HepG2 (cell line): ENCODE measurements around the gene TREML1. TPM values are rescaled to one million over a fixed set of nuclear protein-coding genes. Genes with fewer than 3 reads are reported as not detected.

Experiments
- ATAC-seq: fragments of 200-7000 bp; cut with Tn5 transposase; 3 replicates; pipeline ENCODE4 v1.9.1; 2020; ENCODE audit warnings: mild to moderate bottlenecking, moderate library complexity
- BruUV-seq: library from RNA; stranded (reverse); fragments of 400-500 nt; replicated peaks from 2 replicates; lab custom pipeline; 2021; lab: Mats Ljungman, UMichigan
- CTCF ChIA-PET: fragments of 300-600 bp; formaldehyde crosslinking; extraction: SDS; loops from one replicate; lab custom pipeline; 2021; ENCODE audit warnings: low total read pairs, inconsistent platforms, low intra/inter-chr PET ratio; lab: Yijun Ruan, JAX
- POLR2A ChIA-PET: fragments of 350-600 bp; sonication (Branson Sonifier 250); formaldehyde crosslinking; loops from one replicate; lab custom pipeline; 2020; ENCODE audit warnings: antibody characterized with exemption, inconsistent platforms; lab: Yijun Ruan, JAX
- DNase-seq: peaks from one replicate; pipeline ENCODE4 v3.0.0-alpha.2; 2015; ENCODE audit warnings: low spot score
- FAIRE-seq: peaks from 3 replicates; lab custom pipeline; 2011; peaks lifted over from hg19 to GRCh38; lab: Jason Lieb, UNC
- H2AFZ ChIP-seq: one replicate; pipeline ENCODE4 v1.6.1; 2011; ENCODE audit warnings: low read length, inconsistent platforms
- H3K27ac ChIP-seq: fragments of 300-600 bp; 3 replicates; pipeline ENCODE4 v1.8.0; 2011; ENCODE audit warnings: mixed run types, mild to moderate bottlenecking, mixed read lengths, low read length, inconsistent platforms; ENCODE audit not compliant: insufficient read depth; ENCODE audit errors: extremely low read length
- H3K27me3 ChIP-seq, 2 experiments: fragments of 200-600 bp in 1 of 2; 2 replicates in 1 of 2; 3 replicates in 1 of 2; pipeline versions ENCODE4 v1.6.0 to v1.8.0; 2011; ENCODE audit warnings: low read length in 2 of 2, mild to moderate bottlenecking in 2 of 2, moderate library complexity in 2 of 2, inconsistent platforms in 1 of 2; ENCODE audit not compliant: insufficient read depth in 2 of 2, control insufficient read depth in 1 of 2
- H3K36me3 ChIP-seq, 2 experiments: fragments of 200-600 bp in 1 of 2; replicated peaks in 1 of 2; 2 replicates in 1 of 2; 3 replicates in 1 of 2; pipeline versions ENCODE4 v1.5.1 to v1.8.0; 2011; ENCODE audit warnings: low read length in 2 of 2, inconsistent platforms in 1 of 2; ENCODE audit not compliant: insufficient read depth in 2 of 2, control insufficient read depth in 1 of 2
- H3K4me1 ChIP-seq: 2 replicates; pipeline ENCODE4 v1.5.1; 2012; ENCODE audit warnings: low read length, inconsistent platforms; ENCODE audit not compliant: insufficient read depth
- H3K4me2 ChIP-seq: 2 replicates; pipeline ENCODE4 v1.6.0; 2011; ENCODE audit warnings: low read depth, low read length, inconsistent platforms
- H3K4me3 ChIP-seq, 3 experiments: fragments of 200-600 bp in 1 of 3; sonication (generic), shearing (Covaris generic) in 1 of 3; replicated peaks in 1 of 3; 2 replicates each; pipeline ENCODE4 v1.5.1; 2011 to 2016; ENCODE audit warnings: low read length in 3 of 3, inconsistent platforms in 2 of 3, low read depth in 2 of 3, mild to moderate bottlenecking in 2 of 3, control low read depth in 1 of 3, mixed read lengths in 1 of 3; ENCODE audit not compliant: insufficient read depth in 1 of 3
- H3K79me2 ChIP-seq: one replicate; pipeline ENCODE4 v1.6.1; 2011; ENCODE audit warnings: low read length, inconsistent platforms; ENCODE audit not compliant: insufficient read depth
- H3K9ac ChIP-seq: 2 replicates; pipeline ENCODE4 v1.6.0; 2011; ENCODE audit warnings: mild to moderate bottlenecking, low read depth, low read length, inconsistent platforms; ENCODE audit not compliant: insufficient read depth
- H3K9me3 ChIP-seq: 2 replicates; pipeline ENCODE4 v1.5.1; 2012; ENCODE audit warnings: mild to moderate bottlenecking, low read length
- H4K20me1 ChIP-seq: 2 replicates; pipeline ENCODE4 v1.6.0; 2011; ENCODE audit warnings: inconsistent platforms, mild to moderate bottlenecking, low read length, moderate library complexity; ENCODE audit not compliant: insufficient read depth
- GTF3A ChIP-seq: sonication (generic); formaldehyde crosslinking; conservative IDR thresholded peaks from 2 replicates; pipeline ENCODE4 v1.4.0; 2020; ENCODE audit warnings: mild to moderate bottlenecking, missing genetic modification reagents
- MAF1 ChIP-seq: sonication (generic); formaldehyde crosslinking; IDR thresholded peaks from 2 replicates; pipeline ENCODE4 v1.5.0; 2020; ENCODE audit warnings: missing genetic modification reagents, borderline replicate concordance
- MEIS1 ChIP-seq: sonication (generic); formaldehyde crosslinking; IDR thresholded peaks from 2 replicates; pipeline ENCODE4 v1.9.0; 2021; ENCODE audit warnings: mild to moderate bottlenecking, missing genetic modification reagents, moderate library complexity, borderline replicate concordance
- PHB2 ChIP-seq: fragments of 450-650 bp; IDR thresholded peaks from 2 replicates; pipeline ENCODE4 v1.6.1; 2018; ENCODE audit not compliant: partially characterized antibody
- SIX4 ChIP-seq: sonication (generic); formaldehyde crosslinking; IDR thresholded peaks from 2 replicates; pipeline ENCODE4 v1.4.0; 2020; ENCODE audit warnings: missing genetic modification reagents
- TCF12 ChIP-seq, 2 experiments: fragments of 450-650 bp in 1 of 2; sonication (generic) in 1 of 2; formaldehyde crosslinking in 1 of 2; IDR thresholded peaks; 2 replicates each; pipeline versions ENCODE4 v1.6.1 to v1.8.0; 2017 to 2022; ENCODE audit warnings: antibody characterized with exemption in 1 of 2, mild to moderate bottlenecking in 1 of 2, missing genetic modification reagents in 1 of 2, moderate library complexity in 1 of 2
- TCF7 ChIP-seq: sonication (generic); IDR thresholded peaks from 2 replicates; pipeline ENCODE4 v1.6.1; 2016; ENCODE audit warnings: antibody characterized with exemption, low read depth
- ZFYVE20 ChIP-seq: sonication (generic); formaldehyde crosslinking; IDR thresholded peaks from 2 replicates; pipeline ENCODE4 v1.8.0; 2023; ENCODE audit warnings: low read depth, mild to moderate bottlenecking, moderate library complexity, missing genetic modification reagents, borderline replicate concordance
- ZNF317 ChIP-seq: sonication (generic); formaldehyde crosslinking; IDR thresholded peaks from 2 replicates; pipeline ENCODE4 v1.5.0; 2020; ENCODE audit warnings: mild to moderate bottlenecking, missing genetic modification reagents
- ZNF674 ChIP-seq: sonication (generic); formaldehyde crosslinking; IDR thresholded peaks from 2 replicates; pipeline ENCODE4 v1.5.0; 2020; ENCODE audit warnings: low read depth, mild to moderate bottlenecking, missing genetic modification reagents
- WGBS: methylation state at CpG from one replicate; pipeline ENCODE4 v1.1.6; 2017; ENCODE audit warnings: low lambda C conversion rate; 5-methylcytosine and 5-hydroxymethylcytosine counted together
- in situ Hi-C: cut with HindIII; loops from 2 replicates; pipeline ENCODE4 v1.10.0; 2017; ENCODE audit warnings: low pct_unique_long_range_greater_than_20kb; ENCODE audit not compliant: extremely low pct_ligation_motif_present
- intact Hi-C: fragments of 100-400 bp; cut with micrococcal nuclease; formaldehyde crosslinking; loops from one replicate; pipeline ENCODE4 v1.10.0; 2022; ENCODE audit not compliant: unreplicated experiment
- polyA plus RNA-seq, 8 experiments: library from polyadenylated mRNA; depleted of rRNA in 3 of 8; stranded (reverse) in 7 of 8; unstranded in 1 of 8; fragments of >200 nt; fragmentation: Illumina TruSeq in 4 of 8; extraction: Trizol in 4 of 8; gene quantifications; 2 replicates each; pipeline versions ENCODE4 v1.2.1 to v1.2.3, GENCODE V29; 2011 to 2016; ENCODE audit warnings: low read depth in 4 of 8, missing spikeins in 1 of 8, mixed read lengths in 1 of 8; ENCODE audit not compliant: insufficient read depth in 1 of 8
- total RNA-seq, 5 experiments: library from RNA; depleted of rRNA; stranded (reverse); fragments of >200 nt; fragmentation: Illumina TruSeq; extraction: Trizol; gene quantifications; 2 replicates each; pipeline ENCODE4 v1.2.3, GENCODE V29; 2016; ENCODE audit warnings: low read depth in 1 of 5
- TF ChIP-seq, protein P1 (sequence below): IDR thresholded peaks from 2 replicates; pipeline ENCODE4 v1.6.1; 2016; ENCODE audit warnings: low read depth
- TF ChIP-seq, protein P2 (sequence below): sonication (generic); formaldehyde crosslinking; IDR thresholded peaks from 2 replicates; pipeline ENCODE4 v1.9.0; 2021; ENCODE audit warnings: missing genetic modification reagents, borderline replicate concordance
- TF ChIP-seq, protein P3 (sequence below): sonication (generic); formaldehyde crosslinking; IDR thresholded peaks from 2 replicates; pipeline ENCODE4 v1.5.0; 2020; ENCODE audit warnings: missing genetic modification reagents, mild to moderate bottlenecking, borderline replicate concordance
- TF ChIP-seq, protein P4 (sequence below): IDR thresholded peaks from 2 replicates; pipeline ENCODE4 v1.6.1; 2016; ENCODE audit warnings: low read depth, borderline replicate concordance
- TF ChIP-seq, protein P5 (sequence below), 2 experiments: sonication (generic) in 1 of 2; formaldehyde crosslinking in 1 of 2; IDR thresholded peaks; 2 replicates each; pipeline versions ENCODE4 v1.5.1 to v1.6.1; 2011 to 2020; ENCODE audit warnings: borderline replicate concordance in 1 of 2, low read depth in 1 of 2, low read length in 1 of 2, mild to moderate bottlenecking in 1 of 2, missing genetic modification reagents in 1 of 2, moderate library complexity in 1 of 2

TREML1 gene
- total and polyA plus RNA-seq, 2 of the 13 experiments (the other 11 are each of a cell fraction or from before 2014, with no cell fraction given), result not detected

DNA sequence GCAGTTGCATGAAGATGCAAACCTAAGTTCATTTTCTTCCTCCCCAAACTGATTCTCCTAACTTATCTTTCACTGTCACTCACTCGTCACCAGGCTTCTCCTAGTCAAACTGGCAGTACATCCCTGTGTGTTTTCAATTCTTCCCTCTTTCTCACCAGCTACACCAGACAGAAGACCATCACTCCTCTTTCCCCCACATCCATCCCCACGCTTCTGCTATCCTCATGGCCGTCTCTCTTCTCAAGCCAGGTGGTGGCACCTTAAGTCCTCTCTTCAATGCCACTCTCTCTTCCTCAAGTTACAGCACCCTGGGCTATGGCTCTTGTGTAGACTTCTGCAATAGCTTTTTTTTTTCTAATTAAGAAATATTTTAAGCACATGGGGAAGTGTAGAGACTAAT lies 23.1 kb upstream of the TREML1 start (continued):
- TF ChIP-seq, protein P1, sequence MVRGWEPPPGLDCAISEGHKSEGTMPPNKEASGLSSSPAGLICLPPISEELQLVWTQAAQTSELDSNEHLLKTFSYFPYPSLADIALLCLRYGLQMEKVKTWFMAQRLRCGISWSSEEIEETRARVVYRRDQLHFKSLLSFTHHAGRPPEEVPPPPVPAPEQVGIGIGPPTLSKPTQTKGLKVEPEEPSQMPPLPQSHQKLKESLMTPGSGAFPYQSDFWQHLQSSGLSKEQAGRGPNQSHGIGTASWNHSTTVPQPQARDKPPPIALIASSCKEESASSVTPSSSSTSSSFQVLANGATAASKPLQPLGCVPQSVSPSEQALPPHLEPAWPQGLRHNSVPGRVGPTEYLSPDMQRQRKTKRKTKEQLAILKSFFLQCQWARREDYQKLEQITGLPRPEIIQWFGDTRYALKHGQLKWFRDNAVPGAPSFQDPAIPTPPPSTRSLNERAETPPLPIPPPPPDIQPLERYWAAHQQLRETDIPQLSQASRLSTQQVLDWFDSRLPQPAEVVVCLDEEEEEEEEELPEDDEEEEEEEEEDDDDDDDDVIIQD (CRISPR knock-in tag), result no peak
- TF ChIP-seq ZNF674 (CRISPR knock-in tag) (no peak), GTF3A (CRISPR knock-in tag) (no peak)
- TF ChIP-seq, protein P2, sequence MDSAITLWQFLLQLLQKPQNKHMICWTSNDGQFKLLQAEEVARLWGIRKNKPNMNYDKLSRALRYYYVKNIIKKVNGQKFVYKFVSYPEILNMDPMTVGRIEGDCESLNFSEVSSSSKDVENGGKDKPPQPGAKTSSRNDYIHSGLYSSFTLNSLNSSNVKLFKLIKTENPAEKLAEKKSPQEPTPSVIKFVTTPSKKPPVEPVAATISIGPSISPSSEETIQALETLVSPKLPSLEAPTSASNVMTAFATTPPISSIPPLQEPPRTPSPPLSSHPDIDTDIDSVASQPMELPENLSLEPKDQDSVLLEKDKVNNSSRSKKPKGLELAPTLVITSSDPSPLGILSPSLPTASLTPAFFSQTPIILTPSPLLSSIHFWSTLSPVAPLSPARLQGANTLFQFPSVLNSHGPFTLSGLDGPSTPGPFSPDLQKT (CRISPR knock-in tag), result no peak

DNA sequence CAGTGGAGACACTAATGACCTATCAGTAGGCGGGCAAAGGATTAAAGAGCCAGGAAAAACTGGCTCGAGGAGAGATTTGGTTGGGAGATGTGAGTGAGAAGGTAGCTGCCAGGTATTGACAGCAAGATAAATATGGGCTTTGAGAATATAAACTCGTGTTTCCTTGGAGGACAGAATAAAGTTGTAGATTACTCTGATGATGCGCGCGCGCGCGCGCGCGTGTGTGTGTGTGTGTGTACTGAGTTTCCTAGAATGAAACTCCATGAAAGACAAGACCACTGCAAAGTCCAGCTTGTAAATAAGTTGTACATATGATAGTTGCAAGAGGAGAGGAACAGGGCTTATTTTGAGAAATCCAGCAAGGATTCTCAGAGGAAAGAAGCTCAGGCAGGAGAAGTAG lies 22.0 kb upstream of the TREML1 start:
- no peak overlapping the region for H2AFZ ChIP-seq
- no peaks in the 10 kb centered on the region for H3K79me2 ChIP-seq
- CTCF ChIA-PET, result no interaction called here
- no peaks in the 10 kb centered on the region for H3K36me3 ChIP-seq
- intact Hi-C loops (no loop called here), in situ Hi-C loops (no loop called here)
- DNase-seq (no peak), FAIRE-seq (no peak), ATAC-seq (no peak)
- H3K9me3 ChIP-seq, result no peaks in the 10 kb centered on the region
- no peak overlapping the region for H3K9ac ChIP-seq
- no peak overlapping the region for H3K27ac ChIP-seq
- H3K27me3 ChIP-seq, result no peaks in the 10 kb centered on the region; a peak in 2 of 5 replicates
- no peaks in the 10 kb centered on the region for H4K20me1 ChIP-seq
- WGBS, result 78% methylated on average over 12 of the region's 12 CpGs
- POLR2A ChIA-PET, result no interaction called here
- BruUV-seq, result no TSS peak
- H3K4me2 ChIP-seq, result no peak overlapping the region
- H3K4me1 ChIP-seq, result peaks cover 11% of the 10 kb centered on the region
- H3K4me3 ChIP-seq, result no peak overlapping the region
- TF ChIP-seq, protein P3, sequence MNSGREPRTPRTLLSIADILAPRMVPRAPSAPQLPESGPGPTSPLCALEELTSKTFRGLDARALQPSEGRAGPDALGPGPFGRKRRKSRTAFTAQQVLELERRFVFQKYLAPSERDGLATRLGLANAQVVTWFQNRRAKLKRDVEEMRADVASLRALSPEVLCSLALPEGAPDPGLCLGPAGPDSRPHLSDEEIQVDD (CRISPR knock-in tag), result no peak
- TF ChIP-seq PHB2 (no peak), ZFYVE20 (CRISPR knock-in tag) (no peak), MEIS1 (CRISPR knock-in tag) (no peak), TCF12 (IDR thresholded peaks at IDR 0.05) (no peak), TCF12 (CRISPR knock-in tag; IDR thresholded peaks at IDR 0.05) (no peak), SIX4 (CRISPR knock-in tag) (no peak), ZNF317 (no peak), MAF1 (no peak), TCF7 (no peak)
- TF ChIP-seq, protein P4, sequence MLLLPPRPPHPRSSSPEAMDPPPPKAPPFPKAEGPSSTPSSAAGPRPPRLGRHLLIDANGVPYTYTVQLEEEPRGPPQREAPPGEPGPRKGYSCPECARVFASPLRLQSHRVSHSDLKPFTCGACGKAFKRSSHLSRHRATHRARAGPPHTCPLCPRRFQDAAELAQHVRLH, result no peak
- TF ChIP-seq, protein P5, sequence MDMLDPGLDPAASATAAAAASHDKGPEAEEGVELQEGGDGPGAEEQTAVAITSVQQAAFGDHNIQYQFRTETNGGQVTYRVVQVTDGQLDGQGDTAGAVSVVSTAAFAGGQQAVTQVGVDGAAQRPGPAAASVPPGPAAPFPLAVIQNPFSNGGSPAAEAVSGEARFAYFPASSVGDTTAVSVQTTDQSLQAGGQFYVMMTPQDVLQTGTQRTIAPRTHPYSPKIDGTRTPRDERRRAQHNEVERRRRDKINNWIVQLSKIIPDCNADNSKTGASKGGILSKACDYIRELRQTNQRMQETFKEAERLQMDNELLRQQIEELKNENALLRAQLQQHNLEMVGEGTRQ (IDR thresholded peaks at IDR 0.05; ENCODE audit: low read depth, low read length), result no peak
- TF ChIP-seq, protein P5 (CRISPR knock-in tag; IDR thresholded peaks at IDR 0.05; ENCODE audit: borderline replicate concordance), result no peak
